GM21367 (cell line): ENCODE results near the gene MAP7D2.

Experiments
- ATAC-seq: cut with Tn5 transposase; IDR thresholded peaks from one replicate; pipeline ENCODE4 v1.9.1; 2021; ENCODE audit not compliant: unreplicated experiment

MAP7D2 gene

GRCh38 chrX:20116087-20116576, 575 bp downstream of the MAP7D2 start:
- no peak for ATAC-seq

- no peak for ATAC-seq
Measured at GRCh38 chrX:20112022-20112774, 4.5 kb downstream of the MAP7D2 start.

GRCh38 chrX:20111271-20111670, 5.4 kb downstream of the MAP7D2 start:
- no peak for ATAC-seq

- ATAC-seq, result no peak
Measured at GRCh38 chrX:20101934-20102581, 14.6 kb downstream of the MAP7D2 start.

- no peak for ATAC-seq
Measured at GRCh38 chrX:20091499-20091898, 25.2 kb downstream of the MAP7D2 start.

GRCh38 chrX:20089845-20090244, 26.9 kb downstream of the MAP7D2 start:
- no peak for ATAC-seq

GRCh38 chrX:20080277-20080676, 36.4 kb downstream of the MAP7D2 start:
- ATAC-seq, result no peak

- ATAC-seq, result no peak
Measured at GRCh38 chrX:20071511-20072079, 45.1 kb downstream of the MAP7D2 start.

GRCh38 chrX:20067709-20068561, 48.8 kb downstream of the MAP7D2 start:
- no peak for ATAC-seq

- ATAC-seq, result no peak
Measured at GRCh38 chrX:20066968-20067708, 49.6 kb downstream of the MAP7D2 start.

GRCh38 chrX:20063716-20064351, 52.9 kb downstream of the MAP7D2 start:
- ATAC-seq, result no peak

- no peak for ATAC-seq
Measured at GRCh38 chrX:20063153-20063552, 53.6 kb downstream of the MAP7D2 start.

GRCh38 chrX:20061855-20062254, 54.9 kb downstream of the MAP7D2 start:
- no peak for ATAC-seq

- ATAC-seq, result peak; percentile 65
Measured at GRCh38 chrX:20060961-20061748, 55.6 kb downstream of the MAP7D2 start.

- ATAC-seq, result no peak
Measured at GRCh38 chrX:20059467-20060128, 57.1 kb downstream of the MAP7D2 start.

GRCh38 chrX:20057479-20057878, 59.2 kb downstream of the MAP7D2 start:
- ATAC-seq, result no peak

GRCh38 chrX:20056704-20057103, 60.0 kb downstream of the MAP7D2 start:
- no peak for ATAC-seq

- ATAC-seq, result no peak
Measured at GRCh38 chrX:20053537-20053936, 63.2 kb downstream of the MAP7D2 start.

- ATAC-seq, result no peak
Measured at GRCh38 chrX:20046864-20047263, 69.8 kb downstream of the MAP7D2 start.
